ENCODE results near the gene PDZD2. TPM values are rescaled to one million over a fixed set of nuclear protein-coding genes. Genes with fewer than 3 reads are reported as not detected.
"Not testable (repeated sequence)": the region's sequence is repeated elsewhere in the genome, so short reads cannot be mapped to it uniquely, and the experiment has no call there.

PDZD2 gene
- total and polyA plus RNA-seq, 11 donors: 28.3 to 116 (median 80.6) TPM

GRCh38 chr5:32038523-32038922, 399.6 kb downstream of the PDZD2 start:
- intact Hi-C loops (cut with DNase I): no loop called here
- WGBS, 4 donors: 86 to 94% (median 91%) methylated on average over 2 of the region's 2 CpGs

GRCh38 chr5:32039133-32039532, 400.2 kb downstream of the PDZD2 start:
- Histone ChIP-seq H3K36me3 (peaks cover 0 to 23% (median 3%) of the 10 kb centered on the region in 9 donors), H3K4me1 (peaks cover 0 to 19% (median 6%) of the 10 kb centered on the region in 12 donors)
- intact Hi-C loops (cut with DNase I); ATAC-seq; DNase-seq; H3K27me3 ChIP-seq; H3K27ac ChIP-seq; H3K4me3 ChIP-seq; H3K9me3 ChIP-seq: not testable (repeated sequence)
- 94 to 99% (median 98%) methylated on average over 17 to 22 of the region's 22 CpGs for WGBS, 4 donors

More at GRCh38 chr5:32038523-32038922, 399.6 kb downstream of the PDZD2 start:
- Histone ChIP-seq H3K4me1 (peaks cover 0 to 24% (median 8%) of the 10 kb centered on the region in 12 donors), H3K4me3 (no peak overlapping the region), H3K27me3 (no peaks in the 10 kb centered on the region), H3K27ac (no peak overlapping the region), H3K36me3 (peaks cover 0 to 23% (median 3%) of the 10 kb centered on the region in 9 donors), H3K9me3 (no peaks in the 10 kb centered on the region)
- TF ChIP-seq POLR2A (IDR thresholded peaks at IDR 0.05): no peak
- TF ChIP-seq CTCF (IDR thresholded peaks at IDR 0.05): no peak
- no peak for DNase-seq
- ATAC-seq: no peak

GRCh38 chr5:32039601-32040000, 400.7 kb downstream of the PDZD2 start:
- H3K4me1 ChIP-seq: peaks cover 0 to 23% (median 8%) of the 10 kb centered on the region in 12 donors
- ATAC-seq; DNase-seq; H3K9me3 ChIP-seq; intact Hi-C loops (cut with DNase I); H3K27ac ChIP-seq; H3K27me3 ChIP-seq; H3K4me3 ChIP-seq: not testable (repeated sequence)
- 89 to 95% (median 91%) methylated on average over 21 to 26 of the region's 26 CpGs for WGBS, 4 donors
- H3K36me3 ChIP-seq: peaks cover 0 to 23% (median 3%) of the 10 kb centered on the region in 9 donors

- peaks cover 0 to 23% (median 12%) of the 10 kb centered on the region in 12 donors for H3K4me1 ChIP-seq
- peaks cover 0 to 22% (median 3%) of the 10 kb centered on the region in 9 donors for H3K36me3 ChIP-seq
- 95 to 98% (median 98%) methylated on average over 18 to 31 of the region's 31 CpGs for WGBS, 4 donors
- H3K27ac ChIP-seq; H3K9me3 ChIP-seq; intact Hi-C loops (cut with DNase I); ATAC-seq; H3K27me3 ChIP-seq; H3K4me3 ChIP-seq; DNase-seq: not testable (repeated sequence)
Observed at GRCh38 chr5:32040181-32040695, 401.3 kb downstream of the PDZD2 start.

GRCh38 chr5:32042551-32042961, 403.6 kb downstream of the PDZD2 start:
- DNase-seq (no peak), ATAC-seq (peak in 3 of 4 donors; percentile 66 to 75 (median 75))
- Histone ChIP-seq H3K9me3 (no peaks in the 10 kb centered on the region), H3K4me1 (peaks cover 0 to 23% (median 12%) of the 10 kb centered on the region in 12 donors), H3K27ac (peak overlapping the region in 6 of 12 donors; percentile 7 to 55 (median 37)), H3K27me3 (no peaks in the 10 kb centered on the region), H3K4me3 (no peak overlapping the region), H3K36me3 (peaks cover 0 to 16% (median 7%) of the 10 kb centered on the region in 9 donors)
- TF ChIP-seq POLR2A (IDR thresholded peaks at IDR 0.05): no peak
- no peak for TF ChIP-seq CTCF (IDR thresholded peaks at IDR 0.05)
- intact Hi-C loops (cut with DNase I): no loop called here
- 44 to 52% (median 50%) methylated on average over 7 of the region's 7 CpGs for WGBS, 4 donors

All from heart left ventricle (tissue), 16 donors.